HL-60/S4 treated with phorbol 12-myristate 13-acetate at 8.2 ng/mL for 4 days and 3 days (cell line): ENCODE results near the gene SRD5A1.
"Not testable (repeated sequence)": the region's sequence is repeated elsewhere in the genome, so short reads cannot be mapped to it uniquely, and the experiment has no call there.

Experiments
- in situ Hi-C: fragments of 300-500 bp; cut with MboI; formaldehyde crosslinking; loops from 2 replicates; pipeline ENCODE4 v1.15.0; 2022; ENCODE audit warnings: low sequenced_read_pairs

Gene SRD5A1

GRCh38 chr5:6637590-6637989 is 4.3 kb downstream of the SRD5A1 start:
- in situ Hi-C loops, result loop anchor here (25.0 kb wide), 1 partner anchor 100 kb away; no protein-coding TSS in a partner anchor

GRCh38 chr5:6638236-6638635 is 5.0 kb downstream of the SRD5A1 start:
- in situ Hi-C loops, result loop anchor here (25.0 kb wide), 1 partner anchor 99 kb away; no protein-coding TSS in a partner anchor

- in situ Hi-C loops, result loop anchor here (25.0 kb wide), 1 partner anchor 95 kb away; no protein-coding TSS in a partner anchor
Observed at GRCh38 chr5:6642655-6643054, 9.4 kb downstream of the SRD5A1 start.

GRCh38 chr5:6644794-6645241 is 11.6 kb downstream of the SRD5A1 start:
- in situ Hi-C loops, result loop anchor here (25.0 kb wide), 1 partner anchor 92 kb away; no protein-coding TSS in a partner anchor

GRCh38 chr5:6645571-6646362 is 12.5 kb downstream of the SRD5A1 start:
- in situ Hi-C loops, result loop anchor here (25.0 kb wide), 1 partner anchor 92 kb away; no protein-coding TSS in a partner anchor

GRCh38 chr5:6649186-6649585 is 15.9 kb downstream of the SRD5A1 start:
- in situ Hi-C loops, result loop anchor here (25.0 kb wide), 1 partner anchor 88 kb away; no protein-coding TSS in a partner anchor

GRCh38 chr5:6649681-6650080 is 16.4 kb downstream of the SRD5A1 start:
- in situ Hi-C loops, result loop anchor here (25.0 kb wide), 1 partner anchor 88 kb away; no protein-coding TSS in a partner anchor

- in situ Hi-C loops, result no loop called here
Observed at GRCh38 chr5:6652025-6652424, 18.8 kb downstream of the SRD5A1 start.

- in situ Hi-C loops, result no loop called here
Observed at GRCh38 chr5:6655432-6655831, 22.2 kb downstream of the SRD5A1 start.

- in situ Hi-C loops, result no loop called here
Observed at GRCh38 chr5:6656680-6657079, 23.4 kb downstream of the SRD5A1 start.

- in situ Hi-C loops, result no loop called here
Observed at GRCh38 chr5:6659941-6660684, 26.9 kb downstream of the SRD5A1 start.

- in situ Hi-C loops, result no loop called here
Observed at GRCh38 chr5:6660688-6661087, 27.4 kb downstream of the SRD5A1 start.

- in situ Hi-C loops, result no loop called here
Observed at GRCh38 chr5:6666762-6667161, 33.5 kb downstream of the SRD5A1 start.

GRCh38 chr5:6667648-6668047 is 34.4 kb downstream of the SRD5A1 start:
- in situ Hi-C loops, result no loop called here

GRCh38 chr5:6668717-6669116 is 35.5 kb downstream of the SRD5A1 start:
- in situ Hi-C loops, result not testable (repeated sequence)

- in situ Hi-C loops, result no loop called here
Observed at GRCh38 chr5:6673031-6673430, 39.8 kb downstream of the SRD5A1 start.

GRCh38 chr5:6673963-6674362 is 40.7 kb downstream of the SRD5A1 start:
- in situ Hi-C loops, result no loop called here

- in situ Hi-C loops, result no loop called here
Observed at GRCh38 chr5:6674421-6674820, 41.2 kb downstream of the SRD5A1 start.

- in situ Hi-C loops, result no loop called here
Observed at GRCh38 chr5:6674886-6675285, 41.6 kb downstream of the SRD5A1 start.

GRCh38 chr5:6675784-6676491 is 42.7 kb downstream of the SRD5A1 start:
- in situ Hi-C loops, result no loop called here

- in situ Hi-C loops, result no loop called here
Observed at GRCh38 chr5:6676702-6677101, 43.5 kb downstream of the SRD5A1 start.
